Renal pelvis (tissue), 4 donors: ENCODE results near the gene CRABP1. TPM values are rescaled to one million over a fixed set of nuclear protein-coding genes. Genes with fewer than 3 reads are reported as not detected.

Experiments used
- DNase-seq: peaks from one replicate; pipeline ENCODE4 v3.0.0-alpha.2; 2013
- polyA plus RNA-seq, 3 donors: library from polyadenylated mRNA; unstranded; fragments of 120-200 nt; gene quantifications; one replicate each; pipeline ENCODE4 v1.2.1, GENCODE V29; 2013; ENCODE audit not compliant: insufficient read length in 3 of 3

CRABP1 gene
- polyA plus RNA-seq, 3 donors = 44.4 to 58.1 (median 51.0) TPM

- no peak for DNase-seq
Observed at GRCh38 chr15:78313383-78313782, 26.8 kb upstream of the CRABP1 start.

- DNase-seq = no peak
Observed at GRCh38 chr15:78314181-78314581, 26.0 kb upstream of the CRABP1 start.

GRCh38 chr15:78315686-78316282 is 24.4 kb upstream of the CRABP1 start:
- no peak for DNase-seq

- no peak for DNase-seq
Observed at GRCh38 chr15:78316283-78317083, 23.7 kb upstream of the CRABP1 start.

GRCh38 chr15:78317145-78317836 is 22.9 kb upstream of the CRABP1 start:
- DNase-seq = no peak

- DNase-seq = no peak
Observed at GRCh38 chr15:78319588-78319987, 20.6 kb upstream of the CRABP1 start.

- DNase-seq = no peak
Observed at GRCh38 chr15:78320183-78320582, 20.0 kb upstream of the CRABP1 start.

GRCh38 chr15:78321041-78321570 is 19.0 kb upstream of the CRABP1 start:
- no peak for DNase-seq

GRCh38 chr15:78321786-78322185 is 18.4 kb upstream of the CRABP1 start:
- no peak for DNase-seq

GRCh38 chr15:78322243-78322642 is 17.9 kb upstream of the CRABP1 start:
- no peak for DNase-seq

- DNase-seq = no peak
Observed at GRCh38 chr15:78322724-78323521, 17.2 kb upstream of the CRABP1 start.

GRCh38 chr15:78323693-78324092 is 16.5 kb upstream of the CRABP1 start:
- DNase-seq = no peak

- no peak for DNase-seq
Observed at GRCh38 chr15:78324144-78324543, 16.0 kb upstream of the CRABP1 start.

GRCh38 chr15:78325092-78325843 is 14.9 kb upstream of the CRABP1 start:
- DNase-seq = no peak

- DNase-seq = no peak
Observed at GRCh38 chr15:78327466-78327865, 12.7 kb upstream of the CRABP1 start.

- no peak for DNase-seq
Observed at GRCh38 chr15:78329625-78330024, 10.5 kb upstream of the CRABP1 start.

GRCh38 chr15:78334845-78335244 is 5.3 kb upstream of the CRABP1 start:
- no peak for DNase-seq

- no peak for DNase-seq
Observed at GRCh38 chr15:78335985-78336384, 4.2 kb upstream of the CRABP1 start.

GRCh38 chr15:78338781-78339180 is 1.4 kb upstream of the CRABP1 start:
- DNase-seq = no peak

GRCh38 chr15:78339559-78339958 is 594 bp upstream of the CRABP1 start:
- no peak for DNase-seq
